K562 (cell line): ENCODE measurements around the gene S100G. TPM values are rescaled to one million over a fixed set of nuclear protein-coding genes. Genes with fewer than 3 reads are reported as not detected.

Experiments
- ATAC-seq: fragments of 200-7000 bp; cut with Tn5 transposase; 3 replicates; pipeline ENCODE4 v1.9.1; 2020; ENCODE audit warnings: moderate library complexity
- BruUV-seq: library from RNA; stranded (reverse); fragments of 400-500 nt; replicated peaks from 2 replicates; lab custom pipeline; 2021; lab: Mats Ljungman, UMichigan
- CTCF ChIA-PET: fragments of 300-600 bp; formaldehyde crosslinking; extraction: SDS; loops from one replicate; lab custom pipeline; 2021; ENCODE audit warnings: low intra/inter-chr PET ratio; lab: Yijun Ruan, JAX
- POLR2A ChIA-PET: fragments of 300-600, 350-650 bp; sonication (Branson Sonifier 250); formaldehyde crosslinking; extraction: SDS; loops from one replicate; lab custom pipeline; 2021; ENCODE audit warnings: antibody characterized with exemption, inconsistent platforms; lab: Yijun Ruan, JAX
- DNase-seq, 4 experiments: peaks; one replicate each; pipeline versions ENCODE4 v3.0.0 to v3.0.0-alpha.2; 2011 to 2018; ENCODE audit warnings: low spot score in 3 of 4, mixed read lengths in 3 of 4; ENCODE audit errors: extremely low read depth in 1 of 4
- FAIRE-seq: peaks from 2 replicates; lab custom pipeline; 2011; peaks lifted over from hg19 to GRCh38; lab: Jason Lieb, UNC
- H2AFZ ChIP-seq: 2 replicates; pipeline ENCODE4 v1.6.0; 2011; ENCODE audit warnings: low read depth, low read length, control low read depth, inconsistent platforms
- H3K27ac ChIP-seq: fragments of 200-600 bp; 3 replicates; pipeline ENCODE4 v1.8.0; 2011; ENCODE audit warnings: low read depth, mild to moderate bottlenecking, control low read depth, inconsistent platforms, low read length, moderate library complexity, mixed read lengths; ENCODE audit errors: extremely low read depth
- H3K27me3 ChIP-seq, 2 experiments: fragments of 300-600 bp in 1 of 2; 2 replicates in 1 of 2; 3 replicates in 1 of 2; pipeline versions ENCODE4 v1.6.0 to v1.8.0; 2011; ENCODE audit warnings: inconsistent platforms in 2 of 2, low read length in 2 of 2, mild to moderate bottlenecking in 1 of 2, mixed read lengths in 1 of 2, moderate library complexity in 1 of 2; ENCODE audit not compliant: control insufficient read depth in 2 of 2, insufficient read depth in 2 of 2
- H3K36me3 ChIP-seq: fragments of 300-600 bp; 3 replicates; pipeline ENCODE4 v1.8.0; 2011; ENCODE audit warnings: mild to moderate bottlenecking, low read length, inconsistent platforms; ENCODE audit not compliant: control insufficient read depth, insufficient read depth
- H3K4me1 ChIP-seq, 2 experiments: fragments of 200-600 bp in 1 of 2; replicated peaks in 1 of 2; 2 replicates in 1 of 2; 3 replicates in 1 of 2; pipeline versions ENCODE4 v1.5.1 to v1.8.0; 2011; ENCODE audit warnings: inconsistent platforms in 2 of 2, low read length in 2 of 2, mild to moderate bottlenecking in 1 of 2, mixed read lengths in 1 of 2, moderate library complexity in 1 of 2; ENCODE audit not compliant: control insufficient read depth in 2 of 2, insufficient read depth in 2 of 2
- H3K4me2 ChIP-seq: 2 replicates; pipeline ENCODE4 v1.6.1; 2011; ENCODE audit warnings: low read length, control low read depth, inconsistent platforms, mixed read lengths; ENCODE audit not compliant: insufficient read depth
- H3K4me3 ChIP-seq: fragments of 200-600 bp; sonication (generic), shearing (Covaris generic); 2 replicates; pipeline ENCODE4 v1.5.1; 2016; ENCODE audit warnings: control low read depth, inconsistent platforms
- H3K79me2 ChIP-seq: fragments of 200-600 bp; 3 replicates; pipeline ENCODE4 v1.8.0; 2011; ENCODE audit warnings: low read length, inconsistent platforms; ENCODE audit not compliant: control insufficient read depth, insufficient read depth
- H3K9ac ChIP-seq, 2 experiments: 2 replicates each; pipeline versions ENCODE4 v1.6.0 to v1.6.1; 2011; ENCODE audit warnings: low read depth in 2 of 2, low read length in 2 of 2, control low read depth in 1 of 2, inconsistent platforms in 1 of 2, mild to moderate bottlenecking in 1 of 2, mixed read lengths in 1 of 2; ENCODE audit not compliant: insufficient read depth in 1 of 2
- H3K9me1 ChIP-seq: one replicate; pipeline ENCODE4 v1.6.0; 2011; ENCODE audit warnings: inconsistent platforms, mild to moderate bottlenecking, low read length, moderate library complexity; ENCODE audit not compliant: control insufficient read depth, insufficient read depth
- H3K9me3 ChIP-seq: replicated peaks from 2 replicates; pipeline ENCODE4 v1.5.1; 2011; ENCODE audit warnings: low read depth, low read length, inconsistent platforms; ENCODE audit not compliant: control insufficient read depth, insufficient read depth
- H4K20me1 ChIP-seq: replicated peaks from 2 replicates; pipeline ENCODE4 v1.6.1; 2011; ENCODE audit warnings: low read length, inconsistent platforms, mixed read lengths; ENCODE audit not compliant: control insufficient read depth, insufficient read depth
- BRD9 ChIP-seq: fragments of 450-650 bp; IDR thresholded peaks from 2 replicates; pipeline ENCODE4 v1.6.1; 2018; ENCODE audit warnings: low read depth; ENCODE audit not compliant: partially characterized antibody
- HNRNPK ChIP-seq: fragments of 200-400 bp; formaldehyde crosslinking; IDR thresholded peaks from one replicate; pipeline ENCODE4 v1.6.1; 2018; ENCODE audit warnings: mild to moderate bottlenecking, low read depth, low read length; ENCODE audit not compliant: poor library complexity, severe bottlenecking
- ZBTB40 ChIP-seq, 2 experiments: fragments of 450-650 bp in 1 of 2; sonication (generic) in 1 of 2; formaldehyde crosslinking in 1 of 2; IDR thresholded peaks; 2 replicates each; pipeline versions ENCODE4 v1.7.1 to v1.9.0; 2016 to 2022; ENCODE audit warnings: inconsistent platforms in 1 of 2, mild to moderate bottlenecking in 1 of 2, missing genetic modification reagents in 1 of 2
- ZC3H11A ChIP-seq: IDR thresholded peaks from 2 replicates; pipeline ENCODE4 v1.6.1; 2012; ENCODE audit warnings: low read depth, low read length, improper control_type of control experiment
- ZNF133 ChIP-seq: fragments of 250-450 bp; sonication (Bioruptor Pico); IDR thresholded peaks from 2 replicates; pipeline ENCODE4 v1.4.0; 2020; ENCODE audit warnings: mild to moderate bottlenecking
- ZNF592 ChIP-seq: fragments of 450-650 bp; IDR thresholded peaks from 2 replicates; pipeline ENCODE4 v1.6.1; 2017; ENCODE audit warnings: antibody characterized with exemption, mild to moderate bottlenecking
- WGBS: fragments of 100-300 bp; shearing (Covaris generic); methylation state at CpG from one replicate; pipeline ENCODE4 v1.1.6; 2016; ENCODE audit warnings: low coverage, mixed read lengths; ENCODE audit not compliant: insufficient coverage; ENCODE audit errors: missing lambda C conversion rate; 5-methylcytosine and 5-hydroxymethylcytosine counted together
- in situ Hi-C: fragments of 300-500 bp; cut with MboI; formaldehyde crosslinking; loops from 4 replicates; pipeline ENCODE4 v1.15.0; 2018; ENCODE audit warnings: inconsistent platforms, mixed read lengths
- intact Hi-C: fragments of 100-400 bp; cut with micrococcal nuclease; formaldehyde crosslinking; loops from 2 replicates; pipeline ENCODE4 v1.14.2; 2022
- polyA plus RNA-seq, 8 experiments: library from polyadenylated mRNA; depleted of rRNA in 4 of 8; stranded (reverse) in 5 of 8; unstranded in 3 of 8; fragments of >200 nt; fragmentation: Nextera tagmentation in 2 of 8; fragmentation: Illumina TruSeq in 1 of 8; extraction: Ambion mirVana in 2 of 8; extraction: Trizol in 1 of 8; gene quantifications; 2 replicates each; pipeline versions ENCODE4 v1.2.1 to v1.2.3, GENCODE V29; 2011 to 2014; ENCODE audit warnings: inconsistent platforms in 1 of 8, missing spikeins in 1 of 8
- total RNA-seq, 7 experiments: library from RNA; depleted of rRNA in 6 of 7; stranded (reverse); fragments of >200 nt in 6 of 7; fragmentation: Illumina TruSeq in 2 of 7; extraction: Trizol in 2 of 7; gene quantifications; 2 replicates each; pipeline versions ENCODE4 v1.2.1 to v1.2.3, GENCODE V29; 2011 to 2021; ENCODE audit warnings: low replicate concordance in 1 of 7

S100G gene
- total and polyA plus RNA-seq, 9 of the 15 experiments (the other 6 are each of a cell fraction or from before 2014, with no cell fraction given) = not detected

- TF ChIP-seq ZC3H11A = no peak
- TF ChIP-seq, all 486 proteins: peak for 0
These were observed 45.6 kb upstream of the S100G start (continued) for GRCh38 chrX:16604337-16604736.

GRCh38 chrX:16606142-16606720, 43.7 kb upstream of the S100G start:
- DNase-seq (no peak), FAIRE-seq (no peak), ATAC-seq (no peak)
- Histone ChIP-seq H3K4me1 (peaks cover 4 to 7% of the 10 kb centered on the region in 2 experiments; a peak in 3 of 5 replicates), H2AFZ (no peak overlapping the region), H3K9ac (no peak overlapping the region), H3K36me3 (0 out of 3 replicates have a peak, but pooled peaks cover 7% of the 10 kb centered on the region), H3K9me3 (no peaks in the 10 kb centered on the region), H3K4me2 (no peak overlapping the region), H3K79me2 (no peaks in the 10 kb centered on the region), H3K9me1 (no peaks in the 10 kb centered on the region), H3K27ac (no peak overlapping the region), H4K20me1 (no peaks in the 10 kb centered on the region), H3K4me3 (no peak overlapping the region), H3K27me3 (no peaks in the 10 kb centered on the region)
- BruUV-seq = no TSS peak
- in situ Hi-C loops (no loop called here), intact Hi-C loops (no loop called here)
- 88% methylated on average over 4 of the region's 4 CpGs for WGBS
- ChIA-PET POLR2A (interaction anchor here (1.1 kb wide), 1 partner anchor 9 kb away, joined by 3 read pairs; no protein-coding TSS in a partner anchor), CTCF (no interaction called here)
- no peak for TF ChIP-seq ZNF133 (CRISPR knock-in tag)
- TF ChIP-seq BRD9 = no peak
- TF ChIP-seq ZNF592 = no peak
- no peak for TF ChIP-seq HNRNPK
- TF ChIP-seq ZBTB40 (IDR thresholded peaks at IDR 0.05) = no peak
- TF ChIP-seq ZBTB40 (CRISPR knock-in tag; IDR thresholded peaks at IDR 0.05) = no peak
